H1 (cell line): ENCODE measurements around the gene LRRC30. TPM values are rescaled to one million over a fixed set of nuclear protein-coding genes. Genes with fewer than 3 reads are reported as not detected.

Source experiments
- EP300 ChIP-seq, 2 experiments: IDR thresholded peaks; 1 replicate in 1 of 2; 2 replicates in 1 of 2; pipeline ENCODE4 v1.6.1; 2011 to 2012; ENCODE audit warnings: low read depth in 2 of 2, low read length in 2 of 2, mild to moderate bottlenecking in 2 of 2, borderline replicate concordance in 1 of 2, inconsistent platforms in 1 of 2, moderate library complexity in 1 of 2
- FOSL1 ChIP-seq: IDR thresholded peaks from 2 replicates; pipeline ENCODE4 v1.6.1; 2011; ENCODE audit warnings: mild to moderate bottlenecking, low read depth, low read length, moderate library complexity; ENCODE audit not compliant: insufficient read depth
- POU5F1 ChIP-seq: IDR thresholded peaks from 2 replicates; pipeline ENCODE4 v1.6.1; 2011; ENCODE audit warnings: low read depth, mild to moderate bottlenecking, low read length, moderate library complexity
- RNF2 ChIP-seq: fragments of 200-900, 300-1000 bp; sonication (generic); IDR thresholded peaks from 2 replicates; pipeline ENCODE4 v1.7.1; 2016; ENCODE audit warnings: borderline replicate concordance, low read depth, mild to moderate bottlenecking, antibody characterized with exemption, low read length; ENCODE audit not compliant: poor library complexity, severe bottlenecking; ENCODE audit errors: missing control alignments
- SP4 ChIP-seq: IDR thresholded peaks from 2 replicates; pipeline ENCODE4 v1.6.1; 2012; ENCODE audit warnings: low read length, inconsistent platforms
- polyA plus RNA-seq, 7 experiments: library from polyadenylated mRNA; depleted of rRNA in 3 of 7; stranded (reverse) in 5 of 7; unstranded in 2 of 7; fragments of >200 nt in 5 of 7; fragments of 200-250 nt in 2 of 7; gene quantifications; 1 replicate in 5 of 7; 2 replicates in 1 of 7; 4 replicates in 1 of 7; pipeline versions ENCODE4 v1.2.1 to v1.2.3, GENCODE V29; 2011 to 2013; ENCODE audit warnings: missing spikeins in 2 of 7, mixed read lengths in 2 of 7
- total RNA-seq: library from RNA; stranded (reverse); fragmentation: NEBNext Ultra II Directional; extraction: Animal tissue kit (Norgen Biotek cat#: 25700); gene quantifications from 2 replicates; pipeline ENCODE4 v1.2.1, GENCODE V29; 2021
- TF ChIP-seq, protein P1 (sequence below), 3 experiments: IDR thresholded peaks; 1 replicate in 2 of 3; 2 replicates in 1 of 3; pipeline versions ENCODE4 v1.5.1 to v1.6.1; 2011; ENCODE audit warnings: low read length in 3 of 3, mild to moderate bottlenecking in 3 of 3, inconsistent platforms in 2 of 3, low read depth in 1 of 3, moderate library complexity in 1 of 3; ENCODE audit not compliant: insufficient read depth in 1 of 3; ENCODE audit errors: control extremely low read depth in 1 of 3
- TF ChIP-seq, protein P2 (sequence below): IDR thresholded peaks from 2 replicates; pipeline ENCODE4 v1.6.1; 2011; ENCODE audit warnings: low read length, improper control_type of control experiment

Gene LRRC30
- total and polyA plus RNA-seq, 2 of the 8 experiments (the other 6 are each of a cell fraction or from before 2014, with no cell fraction given) = not detected

DNA sequence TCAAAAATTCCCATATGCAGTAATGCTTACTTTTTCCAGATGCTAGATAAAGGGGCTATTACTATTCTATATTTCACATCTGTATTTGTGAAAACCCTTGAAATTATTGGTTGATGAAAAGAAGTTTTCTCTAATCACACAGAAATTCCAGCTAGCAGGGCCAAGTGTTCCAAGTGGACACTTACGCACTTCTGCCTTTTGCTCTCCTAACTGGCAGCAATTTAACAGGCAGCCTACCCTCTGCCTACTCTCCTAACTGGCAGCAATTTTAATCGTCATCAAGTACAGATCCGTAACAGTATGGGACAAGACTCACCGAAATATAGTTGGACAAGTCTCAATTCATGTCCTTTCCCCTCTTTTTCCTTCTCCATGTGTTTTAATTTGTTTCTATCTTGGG is 12.0 kb downstream of the LRRC30 start (continued):
- TF ChIP-seq, protein P1, sequence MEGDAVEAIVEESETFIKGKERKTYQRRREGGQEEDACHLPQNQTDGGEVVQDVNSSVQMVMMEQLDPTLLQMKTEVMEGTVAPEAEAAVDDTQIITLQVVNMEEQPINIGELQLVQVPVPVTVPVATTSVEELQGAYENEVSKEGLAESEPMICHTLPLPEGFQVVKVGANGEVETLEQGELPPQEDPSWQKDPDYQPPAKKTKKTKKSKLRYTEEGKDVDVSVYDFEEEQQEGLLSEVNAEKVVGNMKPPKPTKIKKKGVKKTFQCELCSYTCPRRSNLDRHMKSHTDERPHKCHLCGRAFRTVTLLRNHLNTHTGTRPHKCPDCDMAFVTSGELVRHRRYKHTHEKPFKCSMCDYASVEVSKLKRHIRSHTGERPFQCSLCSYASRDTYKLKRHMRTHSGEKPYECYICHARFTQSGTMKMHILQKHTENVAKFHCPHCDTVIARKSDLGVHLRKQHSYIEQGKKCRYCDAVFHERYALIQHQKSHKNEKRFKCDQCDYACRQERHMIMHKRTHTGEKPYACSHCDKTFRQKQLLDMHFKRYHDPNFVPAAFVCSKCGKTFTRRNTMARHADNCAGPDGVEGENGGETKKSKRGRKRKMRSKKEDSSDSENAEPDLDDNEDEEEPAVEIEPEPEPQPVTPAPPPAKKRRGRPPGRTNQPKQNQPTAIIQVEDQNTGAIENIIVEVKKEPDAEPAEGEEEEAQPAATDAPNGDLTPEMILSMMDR (IDR thresholded peaks at IDR 0.05; ENCODE audit: control extremely low read depth in 1 of 3, insufficient read depth in 1 of 3, low read depth in 1 of 3, low read length in 3 of 3) = no peak
- TF ChIP-seq POU5F1 (no peak), SP4 (no peak), EP300 (IDR thresholded peaks at IDR 0.05; ENCODE audit: borderline replicate concordance in 1 of 2, low read depth in 2 of 2, low read length in 2 of 2) (no peak), RNF2 (no peak), FOSL1 (no peak)
- TF ChIP-seq, protein P2, sequence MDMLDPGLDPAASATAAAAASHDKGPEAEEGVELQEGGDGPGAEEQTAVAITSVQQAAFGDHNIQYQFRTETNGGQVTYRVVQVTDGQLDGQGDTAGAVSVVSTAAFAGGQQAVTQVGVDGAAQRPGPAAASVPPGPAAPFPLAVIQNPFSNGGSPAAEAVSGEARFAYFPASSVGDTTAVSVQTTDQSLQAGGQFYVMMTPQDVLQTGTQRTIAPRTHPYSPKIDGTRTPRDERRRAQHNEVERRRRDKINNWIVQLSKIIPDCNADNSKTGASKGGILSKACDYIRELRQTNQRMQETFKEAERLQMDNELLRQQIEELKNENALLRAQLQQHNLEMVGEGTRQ = no peak
